Measurements from ENCODE around the gene FSTL5. TPM values are rescaled to one million over a fixed set of nuclear protein-coding genes. Genes with fewer than 3 reads are reported as not detected.

The FSTL5 gene
- total and polyA plus RNA-seq, 9 of the 15 experiments (the other 6 are each of a cell fraction or from before 2014, with no cell fraction given): 0.09 to 3.1 (median 0.50) TPM; not detected in 1

GRCh38 chr4:161937596-161937995, 226.2 kb downstream of the FSTL5 start (continued):
- TF ChIP-seq, protein P1, sequence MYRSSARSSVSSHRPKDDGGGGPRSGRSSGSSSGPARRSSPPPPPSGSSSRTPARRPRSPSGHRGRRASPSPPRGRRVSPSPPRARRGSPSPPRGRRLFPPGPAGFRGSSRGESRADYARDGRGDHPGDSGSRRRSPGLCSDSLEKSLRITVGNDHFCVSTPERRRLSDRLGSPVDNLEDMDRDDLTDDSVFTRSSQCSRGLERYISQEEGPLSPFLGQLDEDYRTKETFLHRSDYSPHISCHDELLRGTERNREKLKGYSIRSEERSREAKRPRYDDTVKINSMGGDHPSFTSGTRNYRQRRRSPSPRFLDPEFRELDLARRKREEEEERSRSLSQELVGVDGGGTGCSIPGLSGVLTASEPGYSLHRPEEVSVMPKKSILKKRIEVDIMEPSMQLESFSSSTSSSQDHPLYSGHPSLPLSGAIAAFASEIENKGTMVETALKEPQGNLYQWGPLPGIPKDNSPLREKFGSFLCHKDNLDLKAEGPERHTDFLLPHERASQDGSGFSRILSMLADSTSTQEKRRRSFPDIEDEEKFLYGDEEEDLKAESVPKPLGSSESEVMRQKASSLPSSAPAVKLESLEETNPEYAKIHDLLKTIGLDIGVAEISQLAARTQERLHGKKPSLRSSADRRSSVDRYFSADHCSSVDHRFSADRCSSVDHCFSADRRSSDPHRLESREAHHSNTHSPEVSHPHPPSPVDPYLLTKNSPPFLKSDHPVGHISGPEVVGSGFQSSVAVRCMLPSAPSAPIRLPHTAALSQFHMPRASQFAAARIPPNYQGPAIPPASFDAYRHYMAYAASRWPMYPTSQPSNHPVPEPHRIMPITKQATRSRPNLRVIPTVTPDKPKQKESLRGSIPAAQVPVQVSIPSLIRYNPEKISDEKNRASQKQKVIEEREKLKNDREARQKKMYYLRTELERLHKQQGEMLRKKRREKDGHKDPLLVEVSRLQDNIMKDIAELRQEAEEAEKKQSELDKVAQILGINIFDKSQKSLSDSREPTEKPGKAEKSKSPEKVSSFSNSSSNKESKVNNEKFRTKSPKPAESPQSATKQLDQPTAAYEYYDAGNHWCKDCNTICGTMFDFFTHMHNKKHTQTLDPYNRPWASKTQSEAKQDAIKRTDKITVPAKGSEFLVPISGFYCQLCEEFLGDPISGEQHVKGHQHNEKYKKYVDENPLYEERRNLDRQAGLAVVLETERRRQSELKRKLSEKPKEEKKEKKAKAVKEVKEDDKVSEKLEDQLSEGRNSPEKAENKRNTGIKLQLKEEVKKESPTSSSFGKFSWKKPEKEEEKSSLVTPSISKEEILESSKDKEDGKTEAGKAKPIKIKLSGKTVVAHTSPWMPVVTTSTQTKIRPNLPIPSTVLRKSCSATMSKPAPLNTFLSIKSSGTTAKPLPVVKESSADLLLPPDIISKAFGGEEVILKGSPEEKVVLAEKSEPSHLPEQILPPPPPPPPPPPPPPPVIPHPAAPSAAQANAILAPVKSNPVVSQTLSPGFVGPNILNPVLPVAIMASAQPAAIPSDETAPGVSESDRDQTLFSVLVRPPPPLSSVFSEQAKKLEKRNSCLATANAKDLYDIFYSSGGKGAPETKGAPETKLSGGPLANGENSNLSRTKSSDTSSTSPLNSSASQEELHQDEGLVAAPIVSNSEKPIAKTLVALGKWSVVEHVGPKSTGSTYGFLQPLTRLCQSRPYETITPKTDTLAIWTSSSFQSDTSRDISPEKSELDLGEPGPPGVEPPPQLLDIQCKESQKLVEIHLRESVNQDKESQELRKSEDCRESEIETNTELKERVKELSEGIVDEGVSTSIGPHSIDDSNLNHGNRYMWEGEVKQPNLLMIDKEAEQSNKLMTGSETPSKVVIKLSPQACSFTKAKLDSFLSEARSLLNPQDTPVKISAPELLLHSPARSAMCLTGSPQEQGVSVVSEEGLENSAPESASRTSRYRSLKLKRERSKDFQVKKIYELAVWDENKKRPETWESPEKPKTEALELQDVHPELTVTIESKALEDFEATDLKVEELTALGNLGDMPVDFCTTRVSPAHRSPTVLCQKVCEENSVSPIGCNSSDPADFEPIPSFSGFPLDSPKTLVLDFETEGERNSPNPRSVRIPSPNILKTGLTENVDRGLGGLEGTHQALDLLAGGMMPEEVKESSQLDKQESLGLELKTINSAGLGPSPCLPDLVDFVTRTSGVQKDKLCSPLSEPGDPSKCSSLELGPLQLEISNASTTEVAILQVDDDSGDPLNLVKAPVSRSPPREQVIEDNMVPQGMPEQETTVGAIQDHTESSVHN (IDR thresholded peaks at IDR 0.05; ENCODE audit: borderline replicate concordance in 1 of 2, low read depth in 1 of 2): no peak
- no peak for TF ChIP-seq CEBPZ (IDR thresholded peaks at IDR 0.05; ENCODE audit: borderline replicate concordance, low read depth, low read length)
- TF ChIP-seq POLR3G (IDR thresholded peaks at IDR 0.05; ENCODE audit: extremely low read depth, insufficient read length, insufficient replicate concordance): no peak
- TF ChIP-seq HMGN3 (IDR thresholded peaks at IDR 0.05; ENCODE audit: borderline replicate concordance, extremely low read depth, insufficient read length, low read depth, low read length): no peak
- TF ChIP-seq POLR2B (IDR thresholded peaks at IDR 0.05; ENCODE audit: low read depth, partially characterized antibody): no peak
- TF ChIP-seq, protein P2, sequence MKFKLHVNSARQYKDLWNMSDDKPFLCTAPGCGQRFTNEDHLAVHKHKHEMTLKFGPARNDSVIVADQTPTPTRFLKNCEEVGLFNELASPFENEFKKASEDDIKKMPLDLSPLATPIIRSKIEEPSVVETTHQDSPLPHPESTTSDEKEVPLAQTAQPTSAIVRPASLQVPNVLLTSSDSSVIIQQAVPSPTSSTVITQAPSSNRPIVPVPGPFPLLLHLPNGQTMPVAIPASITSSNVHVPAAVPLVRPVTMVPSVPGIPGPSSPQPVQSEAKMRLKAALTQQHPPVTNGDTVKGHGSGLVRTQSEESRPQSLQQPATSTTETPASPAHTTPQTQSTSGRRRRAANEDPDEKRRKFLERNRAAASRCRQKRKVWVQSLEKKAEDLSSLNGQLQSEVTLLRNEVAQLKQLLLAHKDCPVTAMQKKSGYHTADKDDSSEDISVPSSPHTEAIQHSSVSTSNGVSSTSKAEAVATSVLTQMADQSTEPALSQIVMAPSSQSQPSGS (CRISPR knock-in tag; IDR thresholded peaks at IDR 0.05): no peak
- TF ChIP-seq ZEB2 (IDR thresholded peaks at IDR 0.05): no peak
